HTR-8/SVneo (cell line): Measurements from ENCODE around the gene CFAP99.

ENCODE experiments used
- DNase-seq: peaks from one replicate; pipeline ENCODE4 v3.0.0; 2011; ENCODE audit warnings: low spot score, mixed read lengths; ENCODE audit not compliant: insufficient read length
- FAIRE-seq: peaks from 2 replicates; lab custom pipeline; 2011; peaks lifted over from hg19 to GRCh38; lab: Jason Lieb, UNC

CFAP99 gene

GRCh38 chr4:2389691-2390090, 29.1 kb upstream of the CFAP99 start:
- no peak for DNase-seq
- FAIRE-seq = no peak

DNA sequence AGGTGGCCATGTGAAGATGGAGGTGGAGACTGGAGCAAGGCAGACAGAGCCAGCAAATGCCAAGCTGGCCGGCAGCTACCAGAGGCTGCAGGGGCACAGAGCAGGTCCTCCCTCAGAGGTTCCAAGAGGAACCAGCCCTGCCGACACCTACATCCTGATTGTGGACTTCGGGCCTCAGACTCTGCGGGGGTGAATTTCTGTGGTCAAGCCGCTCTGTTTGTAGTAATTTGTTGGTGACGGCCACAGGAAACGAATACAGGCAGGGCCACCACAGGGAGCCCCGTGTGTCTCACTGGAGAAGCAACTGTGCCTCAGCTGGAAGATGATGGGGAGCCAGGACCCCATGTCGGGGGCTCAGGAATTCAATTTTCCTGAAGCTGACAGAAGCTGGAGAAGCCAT, 28.6 kb upstream of the CFAP99 start:
- FAIRE-seq (no peak), DNase-seq (no peak)

- DNase-seq (no peak), FAIRE-seq (no peak)
Observed at GRCh38 chr4:2390784-2391421, 27.9 kb upstream of the CFAP99 start.

- DNase-seq (no peak), FAIRE-seq (no peak)
Observed at GRCh38 chr4:2393353-2394270, 25.1 kb upstream of the CFAP99 start.

- DNase-seq = no peak
- FAIRE-seq = no peak
Observed at GRCh38 chr4:2394528-2394927, 24.2 kb upstream of the CFAP99 start.

DNA sequence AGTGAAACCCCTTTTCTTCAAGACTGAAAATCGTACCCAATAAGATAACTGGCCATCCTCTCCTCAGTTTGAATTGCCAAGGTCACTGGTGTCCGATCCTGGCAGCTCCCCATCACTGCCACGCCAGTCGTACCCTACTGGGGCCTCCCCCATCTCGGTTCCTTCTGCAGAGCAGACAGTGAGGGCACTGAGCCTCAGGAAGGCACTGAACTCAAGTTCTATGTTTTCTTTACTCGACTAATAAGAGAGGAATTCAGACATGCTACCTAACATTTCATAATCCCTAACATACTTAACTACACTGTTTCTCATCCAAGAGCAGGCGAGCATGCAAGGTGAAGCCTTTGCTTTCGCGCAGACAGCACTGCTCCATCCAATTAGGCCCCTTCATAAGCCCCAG, 23.7 kb upstream of the CFAP99 start:
- no peak for DNase-seq
- FAIRE-seq = no peak

DNA sequence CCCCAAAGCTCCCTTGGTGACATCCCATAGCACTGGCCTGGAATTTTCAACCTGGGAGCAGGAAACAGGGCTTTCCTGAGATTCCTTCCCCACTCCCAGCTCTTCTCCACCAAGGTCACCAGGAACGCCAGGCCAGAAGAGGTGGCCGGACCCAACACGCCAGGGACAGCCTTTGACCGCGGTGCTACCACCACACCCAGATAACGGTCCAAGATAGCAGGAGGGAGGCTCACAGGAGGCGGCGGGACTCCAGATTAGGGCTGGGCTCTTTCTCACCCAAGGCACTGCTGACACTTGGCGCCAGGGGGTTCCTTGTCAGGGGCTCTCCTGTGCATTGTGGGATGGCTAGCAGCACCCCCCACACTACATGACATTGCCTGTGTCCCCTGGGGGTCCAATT, 23.2 kb upstream of the CFAP99 start:
- FAIRE-seq (no peak), DNase-seq (no peak)

- no peak for DNase-seq
- no peak for FAIRE-seq
Observed at GRCh38 chr4:2396781-2397368, 21.9 kb upstream of the CFAP99 start.

DNA sequence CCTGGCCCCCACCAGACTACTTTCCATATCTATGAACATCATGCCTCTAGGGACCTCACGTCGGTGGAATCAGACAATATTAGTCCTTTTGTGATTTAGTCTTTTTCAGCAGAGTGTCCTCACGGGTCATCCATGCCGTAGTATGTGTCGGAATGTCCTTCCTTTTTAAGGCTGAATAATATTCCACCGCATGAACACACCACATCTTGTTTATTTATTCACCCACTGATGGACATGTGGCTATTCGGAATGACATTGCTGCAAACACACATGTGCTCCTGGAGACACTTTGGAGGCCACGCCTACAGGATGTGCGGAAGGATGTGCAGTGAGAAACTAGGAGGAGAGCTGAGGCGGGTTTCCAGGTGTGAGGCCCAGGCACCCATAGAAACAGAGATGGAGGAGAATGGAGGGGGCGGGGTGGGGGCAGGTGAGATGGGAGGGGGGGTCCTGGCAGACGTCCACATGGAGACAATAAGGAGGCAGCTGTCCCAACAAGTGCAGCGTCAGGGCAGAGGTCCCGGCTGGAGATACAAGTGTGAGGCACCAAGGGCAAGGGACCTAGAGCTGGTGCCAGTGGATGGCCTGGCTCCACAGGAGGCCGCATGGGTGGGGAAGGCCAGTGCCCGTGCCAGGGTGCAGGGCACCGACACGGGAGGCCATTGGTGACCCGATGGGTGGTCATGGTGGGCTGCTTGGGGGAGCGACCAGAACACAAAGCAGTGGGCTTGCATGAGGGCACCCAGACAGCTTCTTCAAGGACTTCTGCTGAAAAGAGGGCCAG, 21.0 kb upstream of the CFAP99 start:
- DNase-seq = no peak
- FAIRE-seq = no peak

GRCh38 chr4:2399216-2399615, 19.5 kb upstream of the CFAP99 start:
- DNase-seq (no peak), FAIRE-seq (no peak)

- no peak for DNase-seq
- no peak for FAIRE-seq
Observed at GRCh38 chr4:2399631-2400190, 19.0 kb upstream of the CFAP99 start.

DNA sequence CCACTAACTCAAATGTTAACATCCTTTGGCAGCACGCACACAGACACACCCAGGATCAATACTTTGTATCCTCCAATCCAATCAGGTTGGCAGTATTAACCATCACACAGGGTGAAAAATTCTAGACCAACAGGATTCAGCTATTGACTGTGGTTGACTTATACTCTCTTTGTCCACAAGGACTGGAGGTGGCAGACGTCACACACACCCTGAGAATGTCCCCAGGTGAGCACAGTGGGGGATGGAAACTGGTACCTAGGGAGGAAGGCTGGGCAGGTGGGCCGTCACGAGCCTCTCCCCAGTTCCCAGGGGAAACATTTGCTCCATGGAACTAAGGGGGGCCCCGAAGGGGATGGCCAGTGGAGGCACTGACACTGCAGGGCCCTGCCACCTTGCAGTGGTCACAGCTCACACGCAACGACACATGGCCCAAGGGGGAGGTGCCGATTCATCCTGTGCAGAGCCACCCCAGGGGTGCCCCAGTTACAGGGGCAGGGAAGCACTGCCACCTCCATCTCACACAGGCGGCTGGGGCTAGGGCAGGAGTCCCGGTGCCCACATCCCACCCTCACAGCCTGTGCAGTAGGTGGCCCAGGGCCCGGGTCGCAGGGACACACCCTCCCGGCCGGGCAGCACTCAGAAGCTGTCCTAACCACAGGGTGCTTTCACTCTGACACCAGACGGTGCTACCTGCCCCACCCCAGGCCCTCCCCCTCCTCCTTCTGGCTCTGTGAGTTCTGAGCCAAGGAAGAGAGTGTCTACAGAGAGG, 17.7 kb upstream of the CFAP99 start:
- no peak for FAIRE-seq
- no peak for DNase-seq

GRCh38 chr4:2401610-2401983, 17.2 kb upstream of the CFAP99 start:
- FAIRE-seq = no peak
- no peak for DNase-seq

- FAIRE-seq (peak; percentile 36), DNase-seq (peak; percentile 39)
Observed at GRCh38 chr4:2402048-2402842, 16.5 kb upstream of the CFAP99 start.

- DNase-seq = no peak
- FAIRE-seq = no peak
Observed at GRCh38 chr4:2402941-2403340, 15.8 kb upstream of the CFAP99 start.

DNA sequence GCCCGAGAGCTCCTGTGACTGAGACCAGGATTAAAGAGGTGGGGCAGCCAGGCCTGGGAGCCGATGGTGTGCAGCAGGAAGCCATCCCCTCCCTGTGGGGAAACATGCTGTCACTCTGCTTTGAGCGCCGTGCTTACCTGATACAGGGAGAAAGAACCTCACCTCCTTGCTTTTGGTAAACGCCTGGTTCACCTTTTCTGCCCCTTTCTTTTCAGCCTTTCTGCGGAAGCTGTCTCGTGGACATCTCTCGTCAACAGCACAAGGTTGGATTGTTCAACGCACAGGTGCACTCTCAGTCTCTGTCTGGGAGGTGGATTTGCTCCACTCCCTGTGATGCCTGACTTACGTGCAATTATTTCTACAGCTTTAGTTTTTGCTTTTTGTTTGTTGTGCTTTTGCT, 12.3 kb upstream of the CFAP99 start:
- DNase-seq = no peak
- FAIRE-seq = no peak

GRCh38 chr4:2406920-2407319, 11.8 kb upstream of the CFAP99 start:
- FAIRE-seq (no peak), DNase-seq (no peak)

DNA sequence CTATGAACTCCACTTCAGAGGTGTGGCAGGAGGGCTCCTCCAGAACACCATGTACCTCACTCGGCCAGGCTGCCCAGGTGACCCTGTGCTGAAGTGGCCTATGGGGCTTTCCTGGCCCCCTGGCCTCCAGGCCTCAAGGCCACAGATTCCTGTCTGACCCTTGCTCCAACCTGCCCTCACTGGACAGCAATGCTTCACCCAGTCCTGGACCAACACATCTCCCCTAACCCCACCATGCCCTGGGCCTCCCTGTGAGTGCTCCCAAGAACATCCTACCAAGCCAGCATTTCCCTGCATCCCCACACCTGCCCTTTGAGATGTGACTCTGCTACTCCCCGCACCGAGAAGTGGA, 10.8 kb upstream of the CFAP99 start:
- FAIRE-seq (no peak), DNase-seq (no peak)

GRCh38 chr4:2408401-2408958, 10.3 kb upstream of the CFAP99 start:
- DNase-seq = no peak

More at GRCh38 chr4:2408401-2408958, 10.3 kb upstream of the CFAP99 start:
- no peak for FAIRE-seq
